ENCODE data around the gene MAPK1.
"Not testable (repeated sequence)": the region's sequence is repeated elsewhere in the genome, so short reads cannot be mapped to it uniquely, and the experiment has no call there.

The MAPK1 gene

GRCh38 chr22:21845558-21846453 lies 21.6 kb downstream of the MAPK1 start:
- DNase-seq (ENCODE audit: low spot score) = no peak

- DNase-seq (ENCODE audit: low spot score) = no peak
These were observed 24.5 kb downstream of the MAPK1 start for GRCh38 chr22:21842946-21843345.

GRCh38 chr22:21841422-21841821 lies 26.0 kb downstream of the MAPK1 start:
- DNase-seq (ENCODE audit: low spot score) = no peak

GRCh38 chr22:21840236-21840823 lies 27.1 kb downstream of the MAPK1 start:
- no peak for DNase-seq (ENCODE audit: low spot score)

GRCh38 chr22:21839765-21840140 lies 27.7 kb downstream of the MAPK1 start:
- no peak for DNase-seq (ENCODE audit: low spot score)

- not testable (repeated sequence) for DNase-seq (ENCODE audit: low spot score)
These were observed 28.2 kb downstream of the MAPK1 start for GRCh38 chr22:21839104-21839764.

- DNase-seq (ENCODE audit: low spot score) = no peak
These were observed 30.0 kb downstream of the MAPK1 start for GRCh38 chr22:21837248-21837979.

- DNase-seq (ENCODE audit: low spot score) = not testable (repeated sequence)
These were observed 31.0 kb downstream of the MAPK1 start for GRCh38 chr22:21836486-21836885.

GRCh38 chr22:21835378-21835777 lies 32.1 kb downstream of the MAPK1 start:
- no peak for DNase-seq (ENCODE audit: low spot score)

GRCh38 chr22:21834869-21835268 lies 32.6 kb downstream of the MAPK1 start:
- DNase-seq (ENCODE audit: low spot score) = no peak

- DNase-seq (ENCODE audit: low spot score) = no peak
These were observed 34.9 kb downstream of the MAPK1 start for GRCh38 chr22:21832291-21833290.

- DNase-seq (ENCODE audit: low spot score) = no peak
These were observed 37.9 kb downstream of the MAPK1 start for GRCh38 chr22:21829523-21829922.

GRCh38 chr22:21828268-21828638 lies 39.2 kb downstream of the MAPK1 start:
- no peak for DNase-seq (ENCODE audit: low spot score)

GRCh38 chr22:21827628-21828267 lies 39.7 kb downstream of the MAPK1 start:
- no peak for DNase-seq (ENCODE audit: low spot score)

- no peak for DNase-seq (ENCODE audit: low spot score)
These were observed 41.2 kb downstream of the MAPK1 start for GRCh38 chr22:21826204-21826603.

- DNase-seq (ENCODE audit: low spot score) = not testable (repeated sequence)
These were observed 42.5 kb downstream of the MAPK1 start for GRCh38 chr22:21824962-21825361.

- no peak for DNase-seq (ENCODE audit: low spot score)
These were observed 43.0 kb downstream of the MAPK1 start for GRCh38 chr22:21824445-21824912.

- DNase-seq (ENCODE audit: low spot score) = no peak
These were observed 43.6 kb downstream of the MAPK1 start for GRCh38 chr22:21823740-21824444.

- DNase-seq (ENCODE audit: low spot score) = no peak
These were observed 48.2 kb downstream of the MAPK1 start for GRCh38 chr22:21819183-21819770.
